ENCODE data around the gene ACOT7. TPM values are rescaled to one million over a fixed set of nuclear protein-coding genes. Genes with fewer than 3 reads are reported as not detected.

ACOT7 gene
- total and polyA plus RNA-seq, 2 of the 13 experiments (the other 11 are each of a cell fraction or from before 2014, with no cell fraction given): 33.0 to 55.8 TPM

DNA sequence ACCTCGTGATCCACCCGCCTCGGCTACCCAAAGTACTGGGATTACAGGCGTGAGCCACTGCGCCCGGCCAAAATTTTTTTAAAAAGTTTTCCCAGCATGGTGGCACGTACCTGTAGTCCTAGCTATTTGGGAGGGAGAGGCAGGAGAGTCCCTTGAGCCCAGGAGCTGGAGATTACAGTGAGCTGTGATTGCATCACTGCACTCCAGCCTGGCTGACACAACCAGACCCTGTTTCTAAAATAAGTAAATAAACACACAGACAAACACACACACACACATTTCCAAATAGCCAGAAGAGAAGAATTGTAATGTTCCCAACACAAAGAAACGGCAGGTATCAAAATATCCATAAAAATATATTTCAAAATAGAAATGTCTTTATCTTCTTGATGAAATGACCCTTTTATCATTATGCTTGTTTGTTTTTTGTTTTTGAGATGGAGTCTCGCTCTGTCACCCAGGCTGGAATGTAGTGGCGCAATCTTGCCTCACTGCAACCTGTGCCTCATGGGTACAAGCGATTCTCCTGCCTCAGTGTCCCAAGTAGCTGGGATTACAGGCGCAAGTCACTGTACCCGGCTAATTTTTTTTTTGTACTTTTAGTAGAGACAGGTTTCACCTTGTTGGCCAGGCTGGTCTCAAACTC is 16.8 kb upstream of the ACOT7 start (continued):
- TF ChIP-seq, protein P1, sequence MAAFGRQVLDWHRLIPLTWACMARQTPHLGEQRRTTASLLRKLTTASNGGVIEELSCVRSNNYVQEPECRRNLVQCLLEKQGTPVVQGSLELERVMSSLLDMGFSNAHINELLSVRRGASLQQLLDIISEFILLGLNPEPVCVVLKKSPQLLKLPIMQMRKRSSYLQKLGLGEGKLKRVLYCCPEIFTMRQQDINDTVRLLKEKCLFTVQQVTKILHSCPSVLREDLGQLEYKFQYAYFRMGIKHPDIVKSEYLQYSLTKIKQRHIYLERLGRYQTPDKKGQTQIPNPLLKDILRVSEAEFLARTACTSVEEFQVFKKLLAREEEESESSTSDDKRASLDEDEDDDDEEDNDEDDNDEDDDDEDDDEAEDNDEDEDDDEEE (CRISPR knock-in tag; IDR thresholded peaks at IDR 0.05): no peak
- TF ChIP-seq ZNF570 (CRISPR knock-in tag; IDR thresholded peaks at IDR 0.05; ENCODE audit: borderline replicate concordance) (no peak), KLF16 (CRISPR knock-in tag; IDR thresholded peaks at IDR 0.05) (peak in 1 of 2 experiments; percentile 55; a peak in 2 of 4 replicates), ZBTB20 (CRISPR knock-in tag; IDR thresholded peaks at IDR 0.05; ENCODE audit: borderline replicate concordance, low read depth) (no peak), REL (CRISPR knock-in tag; conservative IDR thresholded peaks at IDR 0.05) (no peak), MTA3 (CRISPR knock-in tag; IDR thresholded peaks at IDR 0.05) (no peak), MED8 (CRISPR knock-in tag; IDR thresholded peaks at IDR 0.05; ENCODE audit: insufficient replicate concordance) (no peak), ZNF782 (CRISPR knock-in tag; IDR thresholded peaks at IDR 0.05; ENCODE audit: borderline replicate concordance) (no peak), ZNF660 (CRISPR knock-in tag; IDR thresholded peaks at IDR 0.05; ENCODE audit: borderline replicate concordance, low read depth) (no peak), IKZF4 (CRISPR knock-in tag; IDR thresholded peaks at IDR 0.05; ENCODE audit: borderline replicate concordance, low read depth, not compliant biosample characterization) (no peak), FOSL2 (CRISPR knock-in tag; IDR thresholded peaks at IDR 0.05) (peak; percentile 65; the same call in 1 of the 2 replicates), SOX6 (IDR thresholded peaks at IDR 0.05) (no peak), SOX6 (CRISPR knock-in tag; IDR thresholded peaks at IDR 0.05) (peak; percentile 48; the same call in 1 of the 2 replicates), SP5 (CRISPR knock-in tag; IDR thresholded peaks at IDR 0.05; ENCODE audit: borderline replicate concordance, low read depth) (no peak)
- TF ChIP-seq, protein P2, sequence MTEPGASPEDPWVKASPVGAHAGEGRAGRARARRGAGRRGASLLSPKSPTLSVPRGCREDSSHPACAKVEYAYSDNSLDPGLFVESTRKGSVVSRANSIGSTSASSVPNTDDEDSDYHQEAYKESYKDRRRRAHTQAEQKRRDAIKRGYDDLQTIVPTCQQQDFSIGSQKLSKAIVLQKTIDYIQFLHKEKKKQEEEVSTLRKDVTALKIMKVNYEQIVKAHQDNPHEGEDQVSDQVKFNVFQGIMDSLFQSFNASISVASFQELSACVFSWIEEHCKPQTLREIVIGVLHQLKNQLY (CRISPR knock-in tag; IDR thresholded peaks at IDR 0.05): no peak
- TF ChIP-seq, protein P3, sequence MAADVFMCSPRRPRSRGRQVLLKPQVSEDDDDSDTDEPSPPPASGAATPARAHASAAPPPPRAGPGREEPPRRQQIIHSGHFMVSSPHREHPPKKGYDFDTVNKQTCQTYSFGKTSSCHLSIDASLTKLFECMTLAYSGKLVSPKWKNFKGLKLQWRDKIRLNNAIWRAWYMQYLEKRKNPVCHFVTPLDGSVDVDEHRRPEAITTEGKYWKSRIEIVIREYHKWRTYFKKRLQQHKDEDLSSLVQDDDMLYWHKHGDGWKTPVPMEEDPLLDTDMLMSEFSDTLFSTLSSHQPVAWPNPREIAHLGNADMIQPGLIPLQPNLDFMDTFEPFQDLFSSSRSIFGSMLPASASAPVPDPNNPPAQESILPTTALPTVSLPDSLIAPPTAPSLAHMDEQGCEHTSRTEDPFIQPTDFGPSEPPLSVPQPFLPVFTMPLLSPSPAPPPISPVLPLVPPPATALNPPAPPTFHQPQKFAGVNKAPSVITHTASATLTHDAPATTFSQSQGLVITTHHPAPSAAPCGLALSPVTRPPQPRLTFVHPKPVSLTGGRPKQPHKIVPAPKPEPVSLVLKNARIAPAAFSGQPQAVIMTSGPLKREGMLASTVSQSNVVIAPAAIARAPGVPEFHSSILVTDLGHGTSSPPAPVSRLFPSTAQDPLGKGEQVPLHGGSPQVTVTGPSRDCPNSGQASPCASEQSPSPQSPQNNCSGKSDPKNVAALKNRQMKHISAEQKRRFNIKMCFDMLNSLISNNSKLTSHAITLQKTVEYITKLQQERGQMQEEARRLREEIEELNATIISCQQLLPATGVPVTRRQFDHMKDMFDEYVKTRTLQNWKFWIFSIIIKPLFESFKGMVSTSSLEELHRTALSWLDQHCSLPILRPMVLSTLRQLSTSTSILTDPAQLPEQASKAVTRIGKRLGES (CRISPR knock-in tag; IDR thresholded peaks at IDR 0.05; ENCODE audit: borderline replicate concordance): no peak
- TF ChIP-seq, protein P4, sequence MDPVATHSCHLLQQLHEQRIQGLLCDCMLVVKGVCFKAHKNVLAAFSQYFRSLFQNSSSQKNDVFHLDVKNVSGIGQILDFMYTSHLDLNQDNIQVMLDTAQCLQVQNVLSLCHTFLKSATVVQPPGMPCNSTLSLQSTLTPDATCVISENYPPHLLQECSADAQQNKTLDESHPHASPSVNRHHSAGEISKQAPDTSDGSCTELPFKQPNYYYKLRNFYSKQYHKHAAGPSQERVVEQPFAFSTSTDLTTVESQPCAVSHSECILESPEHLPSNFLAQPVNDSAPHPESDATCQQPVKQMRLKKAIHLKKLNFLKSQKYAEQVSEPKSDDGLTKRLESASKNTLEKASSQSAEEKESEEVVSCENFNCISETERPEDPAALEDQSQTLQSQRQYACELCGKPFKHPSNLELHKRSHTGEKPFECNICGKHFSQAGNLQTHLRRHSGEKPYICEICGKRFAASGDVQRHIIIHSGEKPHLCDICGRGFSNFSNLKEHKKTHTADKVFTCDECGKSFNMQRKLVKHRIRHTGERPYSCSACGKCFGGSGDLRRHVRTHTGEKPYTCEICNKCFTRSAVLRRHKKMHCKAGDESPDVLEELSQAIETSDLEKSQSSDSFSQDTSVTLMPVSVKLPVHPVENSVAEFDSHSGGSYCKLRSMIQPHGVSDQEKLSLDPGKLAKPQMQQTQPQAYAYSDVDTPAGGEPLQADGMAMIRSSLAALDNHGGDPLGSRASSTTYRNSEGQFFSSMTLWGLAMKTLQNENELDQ (CRISPR knock-in tag; IDR thresholded peaks at IDR 0.05; ENCODE audit: borderline replicate concordance): no peak
- TF ChIP-seq, protein P5, sequence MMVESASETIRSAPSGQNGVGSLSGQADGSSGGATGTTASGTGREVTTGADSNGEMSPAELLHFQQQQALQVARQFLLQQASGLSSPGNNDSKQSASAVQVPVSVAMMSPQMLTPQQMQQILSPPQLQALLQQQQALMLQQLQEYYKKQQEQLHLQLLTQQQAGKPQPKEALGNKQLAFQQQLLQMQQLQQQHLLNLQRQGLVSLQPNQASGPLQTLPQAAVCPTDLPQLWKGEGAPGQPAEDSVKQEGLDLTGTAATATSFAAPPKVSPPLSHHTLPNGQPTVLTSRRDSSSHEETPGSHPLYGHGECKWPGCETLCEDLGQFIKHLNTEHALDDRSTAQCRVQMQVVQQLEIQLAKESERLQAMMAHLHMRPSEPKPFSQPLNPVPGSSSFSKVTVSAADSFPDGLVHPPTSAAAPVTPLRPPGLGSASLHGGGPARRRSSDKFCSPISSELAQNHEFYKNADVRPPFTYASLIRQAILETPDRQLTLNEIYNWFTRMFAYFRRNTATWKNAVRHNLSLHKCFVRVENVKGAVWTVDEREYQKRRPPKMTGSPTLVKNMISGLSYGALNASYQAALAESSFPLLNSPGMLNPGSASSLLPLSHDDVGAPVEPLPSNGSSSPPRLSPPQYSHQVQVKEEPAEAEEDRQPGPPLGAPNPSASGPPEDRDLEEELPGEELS (CRISPR knock-in tag; IDR thresholded peaks at IDR 0.05): peak; percentile 78

Data from HepG2 (cell line).